ENCODE measurements around the gene KRTAP10-2.

GRCh38 chr21:44548922-44549321 lies 2.4 kb downstream of the KRTAP10-2 start:
- TF ChIP-seq, protein P1, sequence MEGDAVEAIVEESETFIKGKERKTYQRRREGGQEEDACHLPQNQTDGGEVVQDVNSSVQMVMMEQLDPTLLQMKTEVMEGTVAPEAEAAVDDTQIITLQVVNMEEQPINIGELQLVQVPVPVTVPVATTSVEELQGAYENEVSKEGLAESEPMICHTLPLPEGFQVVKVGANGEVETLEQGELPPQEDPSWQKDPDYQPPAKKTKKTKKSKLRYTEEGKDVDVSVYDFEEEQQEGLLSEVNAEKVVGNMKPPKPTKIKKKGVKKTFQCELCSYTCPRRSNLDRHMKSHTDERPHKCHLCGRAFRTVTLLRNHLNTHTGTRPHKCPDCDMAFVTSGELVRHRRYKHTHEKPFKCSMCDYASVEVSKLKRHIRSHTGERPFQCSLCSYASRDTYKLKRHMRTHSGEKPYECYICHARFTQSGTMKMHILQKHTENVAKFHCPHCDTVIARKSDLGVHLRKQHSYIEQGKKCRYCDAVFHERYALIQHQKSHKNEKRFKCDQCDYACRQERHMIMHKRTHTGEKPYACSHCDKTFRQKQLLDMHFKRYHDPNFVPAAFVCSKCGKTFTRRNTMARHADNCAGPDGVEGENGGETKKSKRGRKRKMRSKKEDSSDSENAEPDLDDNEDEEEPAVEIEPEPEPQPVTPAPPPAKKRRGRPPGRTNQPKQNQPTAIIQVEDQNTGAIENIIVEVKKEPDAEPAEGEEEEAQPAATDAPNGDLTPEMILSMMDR (IDR thresholded peaks at IDR 0.05; ENCODE audit: borderline replicate concordance, extremely low read depth, low read length, poor library complexity, severe bottlenecking): no peak
- no peak for TF ChIP-seq EZH2 (IDR thresholded peaks at IDR 0.05; ENCODE audit: borderline replicate concordance, low read depth, low read length, severe bottlenecking)
